ENCODE measurements around the gene FKBP8.

DNA sequence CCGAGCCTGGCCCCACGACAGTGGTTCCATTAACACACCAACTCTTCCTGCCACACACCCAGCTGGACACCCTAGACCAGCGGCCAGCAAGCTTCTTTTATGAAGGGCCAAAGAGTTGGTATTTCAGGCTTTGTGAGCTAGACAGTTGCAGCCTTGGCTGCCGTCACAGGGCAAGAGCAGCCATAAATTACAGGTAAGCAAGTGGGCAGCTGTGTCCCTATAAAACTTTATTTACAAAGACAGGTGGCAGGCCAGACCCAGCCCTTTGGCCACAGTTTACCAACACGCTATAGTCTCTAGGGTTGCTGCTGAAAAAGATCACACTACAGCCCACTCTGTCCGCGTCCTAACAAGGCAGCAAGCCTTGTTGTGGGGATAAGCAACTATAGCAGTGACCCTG lies 34.8 kb downstream of the FKBP8 start:
- TF ChIP-seq EP300 (IDR thresholded peaks at IDR 0.05; ENCODE audit: borderline replicate concordance) = no peak
- no peak for TF ChIP-seq CREB1 (IDR thresholded peaks at IDR 0.05; ENCODE audit: low read depth)
- TF ChIP-seq REST (IDR thresholded peaks at IDR 0.05; ENCODE audit: low read depth) = no peak
- TF ChIP-seq RAD21 (IDR thresholded peaks at IDR 0.05; ENCODE audit: low read depth) = no peak
- TF ChIP-seq, protein P1, sequence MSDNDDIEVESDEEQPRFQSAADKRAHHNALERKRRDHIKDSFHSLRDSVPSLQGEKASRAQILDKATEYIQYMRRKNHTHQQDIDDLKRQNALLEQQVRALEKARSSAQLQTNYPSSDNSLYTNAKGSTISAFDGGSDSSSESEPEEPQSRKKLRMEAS (IDR thresholded peaks at IDR 0.05) = no peak
- no peak for TF ChIP-seq TEAD4 (IDR thresholded peaks at IDR 0.05)
- TF ChIP-seq CEBPB (IDR thresholded peaks at IDR 0.05) = no peak
- no peak for TF ChIP-seq FOXM1 (IDR thresholded peaks at IDR 0.05; ENCODE audit: borderline replicate concordance, low read depth)
- no peak for TF ChIP-seq USF1 (IDR thresholded peaks at IDR 0.05)
- TF ChIP-seq TAF1 (IDR thresholded peaks at IDR 0.05; ENCODE audit: low read depth) = no peak
- TF ChIP-seq YY1 (IDR thresholded peaks at IDR 0.05; ENCODE audit: low read depth) = no peak
- no peak for TF ChIP-seq EGR1 (IDR thresholded peaks at IDR 0.05)
- no peak for TF ChIP-seq TCF12 (IDR thresholded peaks at IDR 0.05; ENCODE audit: low read depth)
- TF ChIP-seq NFIC (IDR thresholded peaks at IDR 0.05) = no peak

All from Ishikawa (cell line).